Upper lobe of left lung (tissue), 4 donors: Measurements from ENCODE around the gene BANF2.

Source experiments
- EP300 ChIP-seq, 4 donors: sonication (generic); formaldehyde crosslinking; IDR thresholded peaks; one replicate each; pipeline ENCODE4 v1.5.1; 2017; ENCODE audit warnings: antibody characterized with exemption in 4 of 4, control low read depth in 2 of 4
- POLR2A ChIP-seq, 4 donors: fragments of 450-650 bp; IDR thresholded peaks; one replicate each; pipeline ENCODE4 v1.5.1; 2016 to 2017; ENCODE audit warnings: antibody characterized with exemption in 4 of 4, mild to moderate bottlenecking in 2 of 4
- POLR2AphosphoS5 ChIP-seq, 2 donors: sonication (generic); formaldehyde crosslinking; IDR thresholded peaks; one replicate each; pipeline ENCODE4 v1.5.1; 2017; ENCODE audit warnings: antibody characterized with exemption in 2 of 2
- TF ChIP-seq, protein P1 (sequence below), 6 experiments: fragments of 450-650 bp in 4 of 6; fragments of 200-600 bp in 2 of 6; sonication (generic) in 2 of 6; IDR thresholded peaks; one replicate each; pipeline ENCODE4 v1.5.1; 2016 to 2019; ENCODE audit warnings: antibody characterized with exemption in 6 of 6

DNA sequence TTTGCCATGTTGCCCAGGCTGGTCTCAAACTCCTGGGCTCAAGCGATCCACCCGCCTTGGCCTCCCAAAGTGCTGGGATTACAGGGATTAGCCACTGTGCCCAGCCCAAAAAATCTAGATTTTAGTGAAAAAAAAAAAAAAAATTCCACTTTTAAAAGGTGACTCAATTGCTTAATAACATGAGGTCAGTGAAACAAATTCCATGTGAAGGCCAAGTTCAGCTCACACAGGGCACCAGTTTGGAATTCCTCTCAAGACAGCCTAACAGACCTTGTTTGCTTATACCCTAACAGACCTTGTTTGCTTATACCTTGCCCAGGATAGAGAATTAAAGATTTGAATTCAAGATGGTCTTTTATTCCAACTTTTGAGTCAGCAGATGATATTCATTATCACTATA, 22.8 kb upstream of the BANF2 start:
- TF ChIP-seq POLR2AphosphoS5 (IDR thresholded peaks at IDR 0.05) (no peak), EP300 (IDR thresholded peaks at IDR 0.05) (no peak), POLR2A (IDR thresholded peaks at IDR 0.05) (no peak)
- TF ChIP-seq, protein P1, sequence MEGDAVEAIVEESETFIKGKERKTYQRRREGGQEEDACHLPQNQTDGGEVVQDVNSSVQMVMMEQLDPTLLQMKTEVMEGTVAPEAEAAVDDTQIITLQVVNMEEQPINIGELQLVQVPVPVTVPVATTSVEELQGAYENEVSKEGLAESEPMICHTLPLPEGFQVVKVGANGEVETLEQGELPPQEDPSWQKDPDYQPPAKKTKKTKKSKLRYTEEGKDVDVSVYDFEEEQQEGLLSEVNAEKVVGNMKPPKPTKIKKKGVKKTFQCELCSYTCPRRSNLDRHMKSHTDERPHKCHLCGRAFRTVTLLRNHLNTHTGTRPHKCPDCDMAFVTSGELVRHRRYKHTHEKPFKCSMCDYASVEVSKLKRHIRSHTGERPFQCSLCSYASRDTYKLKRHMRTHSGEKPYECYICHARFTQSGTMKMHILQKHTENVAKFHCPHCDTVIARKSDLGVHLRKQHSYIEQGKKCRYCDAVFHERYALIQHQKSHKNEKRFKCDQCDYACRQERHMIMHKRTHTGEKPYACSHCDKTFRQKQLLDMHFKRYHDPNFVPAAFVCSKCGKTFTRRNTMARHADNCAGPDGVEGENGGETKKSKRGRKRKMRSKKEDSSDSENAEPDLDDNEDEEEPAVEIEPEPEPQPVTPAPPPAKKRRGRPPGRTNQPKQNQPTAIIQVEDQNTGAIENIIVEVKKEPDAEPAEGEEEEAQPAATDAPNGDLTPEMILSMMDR (IDR thresholded peaks at IDR 0.05) = no peak
